Naive B cell (primary cell): ENCODE data around the gene COL24A1. TPM values are rescaled to one million over a fixed set of nuclear protein-coding genes. Genes with fewer than 3 reads are reported as not detected.

Experiments used
- polyA plus RNA-seq, 6 donors: library from polyadenylated mRNA; unstranded; fragments of 300-500 nt; fragmentation: Illumina TruSeq; gene quantifications; one replicate each; pipeline ENCODE4 v1.2.3, GENCODE V29; 2021; ENCODE audit warnings: low read depth in 6 of 6

COL24A1 gene
- polyA plus RNA-seq, 6 donors from 2014 or later, result not detected

Other genes starting within 250 kb of the COL24A1 start
- 10 to 100 TPM; 24.2 to 46.8 (median 27.2) TPM for gene ODF2L, start 239.6 kb upstream of the COL24A1 start, polyA plus RNA-seq